HG03521 (cell line): ENCODE results near the gene SKAP1.
"Not testable (repeated sequence)": the region's sequence is repeated elsewhere in the genome, so short reads cannot be mapped to it uniquely, and the experiment has no call there.

Experiments
- ATAC-seq: cut with Tn5 transposase; IDR thresholded peaks from one replicate; pipeline ENCODE4 v1.9.1; 2021; ENCODE audit warnings: mild to moderate bottlenecking, moderate library complexity; ENCODE audit not compliant: unreplicated experiment

Gene SKAP1

DNA sequence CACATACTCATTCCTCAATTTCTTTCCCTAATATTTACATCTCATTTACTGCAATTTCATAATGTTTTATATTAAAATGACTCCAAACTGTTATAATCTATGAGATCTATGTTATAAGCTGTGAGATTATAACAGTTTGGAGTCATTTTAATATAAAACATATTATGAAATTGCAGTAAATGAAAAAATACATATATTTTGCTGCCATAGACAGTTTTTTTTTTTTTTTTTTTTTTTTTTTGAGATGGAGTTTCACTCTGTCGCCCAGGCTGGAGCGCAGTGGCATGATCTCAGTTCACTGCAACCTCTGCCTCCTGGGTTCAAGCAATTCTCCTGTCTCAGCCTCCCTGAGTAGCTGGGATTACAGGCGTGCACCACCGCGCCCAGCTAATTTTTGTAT lies 180.0 kb downstream of the SKAP1 start:
- ATAC-seq, result not testable (repeated sequence)

DNA sequence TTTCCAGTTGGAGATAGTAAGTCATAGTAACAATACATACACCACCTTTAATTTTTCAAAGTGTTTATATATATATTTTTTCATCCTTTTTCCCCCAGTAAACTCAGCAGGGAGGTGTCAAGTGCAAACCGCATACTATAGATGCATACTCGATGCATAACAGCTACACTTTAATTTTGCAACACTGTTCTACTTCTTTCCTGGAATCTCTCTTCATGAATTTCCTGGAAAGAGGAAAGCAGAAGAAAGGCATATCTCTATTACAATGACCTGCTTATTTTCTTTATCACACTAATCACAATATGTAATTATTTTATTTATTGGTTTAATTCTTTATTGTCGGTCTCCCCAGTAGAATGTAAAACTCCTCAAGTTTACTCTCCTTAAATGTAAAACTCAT lies 182.4 kb downstream of the SKAP1 start:
- ATAC-seq, result no peak

DNA sequence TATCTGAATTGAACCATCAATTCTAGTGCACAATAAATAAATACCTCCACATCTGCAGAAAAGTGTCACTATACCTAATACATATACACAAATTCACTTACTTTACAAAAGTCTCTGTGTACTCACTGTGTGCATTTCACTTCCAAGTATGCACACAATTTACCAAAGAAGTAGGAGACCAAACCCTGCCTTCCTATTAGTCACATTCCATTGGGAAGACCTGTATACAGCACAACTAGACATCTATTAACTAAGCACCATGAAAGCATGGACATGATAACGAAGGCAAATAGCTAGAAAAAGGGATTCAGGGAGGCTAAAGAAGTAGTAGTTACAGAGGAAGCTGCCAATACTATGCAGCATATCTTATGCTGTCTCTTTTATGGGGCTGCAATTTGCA lies 183.0 kb downstream of the SKAP1 start:
- no peak for ATAC-seq

DNA sequence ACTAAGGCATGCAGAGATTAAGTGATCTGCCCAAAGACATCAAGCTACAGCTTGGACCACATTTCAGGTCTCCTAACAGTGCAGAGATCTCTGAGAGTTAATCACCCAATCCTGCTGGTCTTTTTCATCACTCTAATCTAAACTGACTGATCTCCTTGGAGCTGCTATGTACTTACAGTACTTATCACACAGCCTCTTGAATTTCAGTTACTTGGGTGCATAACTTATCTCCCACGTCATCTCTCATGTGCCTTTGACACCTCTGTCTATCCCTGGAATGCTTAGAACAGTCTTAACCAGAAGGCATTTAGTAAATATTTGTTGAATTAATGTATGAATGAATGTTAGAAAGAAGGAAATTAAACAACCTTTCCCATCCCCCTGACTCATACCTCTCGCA lies 183.4 kb downstream of the SKAP1 start:
- ATAC-seq, result no peak

DNA sequence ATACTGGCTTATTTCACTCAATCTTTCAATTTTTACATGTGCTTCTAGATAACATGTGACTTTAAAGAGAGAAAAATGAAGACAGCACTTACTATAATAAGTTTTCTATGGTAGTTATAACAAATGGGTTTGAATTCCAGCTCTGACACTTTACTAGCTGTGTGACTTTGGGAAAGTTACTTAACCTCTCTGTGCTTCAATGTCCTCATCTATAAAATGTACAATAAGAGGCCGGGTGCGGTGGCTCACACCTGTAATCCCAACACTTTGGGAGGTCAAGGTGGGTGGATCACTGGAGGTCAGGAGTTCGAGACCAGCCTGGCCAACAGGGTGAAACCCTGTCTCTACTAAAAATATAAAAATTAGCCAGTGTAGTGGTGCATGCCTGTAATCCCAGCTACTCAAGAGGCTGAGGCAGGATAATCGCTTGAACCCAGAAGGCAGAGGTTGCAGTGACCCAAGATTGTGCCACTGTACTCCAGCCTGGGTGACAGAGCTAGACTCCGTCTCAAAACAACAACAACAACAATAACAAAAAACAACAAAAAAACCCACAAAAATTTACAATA lies 184.5 kb downstream of the SKAP1 start:
- ATAC-seq, result not testable (repeated sequence)

DNA sequence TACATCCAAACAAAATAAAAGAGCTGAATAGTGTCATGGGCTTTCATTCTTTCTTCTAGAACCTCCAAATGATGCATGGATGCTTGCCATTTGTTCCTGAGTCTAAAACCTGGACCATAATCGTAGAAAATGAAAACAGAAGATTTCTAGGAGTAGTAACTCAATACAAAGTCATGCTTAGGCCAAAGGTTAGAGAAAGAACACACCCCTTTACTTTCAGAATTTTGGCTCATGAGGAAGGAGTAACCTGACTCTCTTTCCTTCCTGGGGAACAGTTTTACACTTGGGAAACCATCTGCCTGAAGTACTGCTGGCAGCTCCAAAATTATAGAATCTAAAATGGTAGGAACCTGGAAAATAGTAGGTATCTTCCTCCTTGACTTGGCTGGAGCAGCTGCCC lies 185.2 kb downstream of the SKAP1 start:
- ATAC-seq, result no peak

DNA sequence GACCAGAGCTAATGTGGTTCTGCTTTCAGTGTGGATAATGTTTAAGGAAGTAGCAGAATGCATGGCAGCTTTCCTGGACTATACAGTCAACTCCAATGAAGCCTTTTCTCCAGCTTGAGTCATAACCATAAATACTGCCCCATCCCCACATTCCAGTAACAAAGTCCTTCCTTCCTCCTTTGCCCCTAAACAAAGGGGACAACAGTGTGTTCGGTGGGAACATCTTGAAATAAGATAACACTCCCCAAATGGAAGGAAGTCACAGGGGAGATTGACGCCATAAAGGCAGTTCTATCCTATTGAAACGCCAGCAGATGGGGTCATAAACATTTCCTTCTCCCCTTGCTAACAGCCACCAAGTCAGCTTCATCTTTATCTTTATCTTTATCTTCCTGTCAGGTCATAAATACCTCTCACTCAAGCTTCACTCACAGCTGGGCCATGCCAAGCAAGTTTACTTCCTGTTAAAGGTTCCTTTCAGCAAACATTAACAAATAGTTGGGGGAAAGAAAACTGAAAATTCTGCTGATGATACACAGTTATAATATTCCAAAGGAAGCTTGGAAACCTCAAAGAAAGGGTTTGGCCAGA lies 185.8 kb downstream of the SKAP1 start:
- ATAC-seq, result no peak

DNA sequence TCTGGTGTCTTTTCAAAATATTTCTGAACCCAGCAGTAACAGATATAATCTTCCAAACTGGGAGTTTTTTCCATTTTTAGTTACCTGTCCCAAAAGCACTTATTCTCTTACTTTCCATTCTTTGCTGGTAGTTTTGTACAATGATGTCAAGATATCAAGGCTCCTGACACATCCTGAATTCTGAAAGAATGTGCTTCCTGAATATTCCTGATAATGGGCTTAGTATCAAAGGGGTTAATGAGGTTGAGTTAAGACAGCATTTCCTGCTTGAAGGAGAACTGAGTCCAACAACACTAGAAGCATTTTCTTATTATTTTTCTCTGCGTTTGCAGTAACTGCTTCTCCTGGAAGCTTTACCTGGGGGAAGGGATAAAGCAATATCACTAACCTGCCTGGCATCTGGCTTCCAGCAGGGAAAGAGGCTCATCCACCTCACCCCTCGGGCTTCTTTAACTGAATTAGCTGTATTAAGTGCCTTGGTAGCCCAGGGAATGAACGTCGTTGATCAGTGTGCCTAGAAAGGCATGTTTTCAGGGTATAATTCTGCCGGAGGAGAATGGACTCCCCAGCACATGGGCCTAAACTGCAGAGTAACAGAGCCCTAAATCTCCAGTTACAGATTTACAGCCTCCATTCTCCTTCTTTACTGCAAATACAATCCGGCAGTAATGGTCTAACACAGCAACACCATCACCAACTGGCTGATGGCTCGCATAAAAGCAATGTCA lies 188.1 kb downstream of the SKAP1 start:
- ATAC-seq, result no peak

DNA sequence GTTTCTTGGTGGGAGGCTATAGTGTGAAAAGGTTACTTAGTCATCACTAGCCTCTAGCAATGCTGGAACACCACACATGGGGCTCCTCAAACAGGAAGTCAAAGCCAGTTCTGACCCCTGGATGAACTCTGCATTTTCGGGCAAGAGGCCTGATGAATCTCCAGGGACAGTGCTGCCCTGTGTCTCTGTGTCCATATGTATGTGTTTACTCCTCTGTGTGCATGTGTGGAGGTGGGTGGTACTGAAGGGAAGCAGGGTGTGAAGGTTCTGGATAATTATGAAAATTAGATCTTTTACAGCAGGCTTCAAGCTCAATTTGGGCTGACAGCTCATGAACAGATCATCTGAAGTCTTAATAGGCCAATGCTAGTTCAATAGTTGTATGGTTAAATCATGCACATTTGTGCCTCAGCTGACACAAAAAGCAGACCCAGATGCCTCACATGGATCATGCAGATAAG lies 188.9 kb downstream of the SKAP1 start:
- peak; percentile 79 for ATAC-seq

DNA sequence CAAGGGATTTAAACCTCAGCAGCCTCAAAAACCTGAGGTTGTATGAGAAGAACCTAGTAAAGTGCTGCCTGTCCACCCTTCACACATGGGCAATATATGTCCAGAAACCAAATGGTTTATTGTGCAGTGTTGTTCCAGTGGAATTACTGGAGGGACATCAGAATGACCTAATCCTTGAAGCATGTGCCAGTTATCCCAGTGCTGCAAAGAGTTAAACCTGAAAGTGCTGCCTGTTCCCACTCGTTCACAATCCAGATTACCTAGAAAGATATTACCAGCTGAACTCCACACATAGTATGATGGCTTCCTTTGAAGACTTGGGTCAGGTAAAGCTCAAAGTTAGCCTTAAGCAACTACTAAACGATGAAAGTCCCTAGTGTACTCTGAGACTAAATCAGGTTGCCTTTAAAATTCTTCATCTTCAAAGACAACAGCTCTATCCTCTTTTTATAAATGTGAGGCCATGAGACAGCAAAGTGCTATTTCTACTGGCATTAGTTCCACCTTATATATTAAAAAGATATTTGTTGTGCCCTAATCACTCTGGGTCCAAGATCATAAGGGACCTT lies 189.4 kb downstream of the SKAP1 start:
- ATAC-seq, result no peak

DNA sequence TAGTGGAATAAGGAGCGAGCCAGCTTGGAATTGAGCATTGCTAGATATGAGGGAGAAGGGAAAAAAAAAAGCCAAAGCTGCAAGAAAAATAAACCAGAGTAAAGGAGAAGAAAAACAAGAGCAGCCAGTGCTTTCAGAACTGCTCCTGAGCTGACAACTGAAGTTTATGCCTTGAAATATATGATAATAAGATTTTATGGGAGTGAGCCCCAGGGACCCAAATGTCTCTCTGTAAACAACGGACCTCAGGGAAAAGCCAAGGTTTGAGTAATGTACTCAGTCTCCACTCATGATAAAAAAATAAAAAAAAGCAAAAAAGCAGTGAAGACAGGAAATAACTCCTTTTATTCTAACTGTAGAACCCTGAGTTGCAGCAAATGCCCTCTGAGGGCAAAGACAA lies 189.9 kb downstream of the SKAP1 start:
- no peak for ATAC-seq

DNA sequence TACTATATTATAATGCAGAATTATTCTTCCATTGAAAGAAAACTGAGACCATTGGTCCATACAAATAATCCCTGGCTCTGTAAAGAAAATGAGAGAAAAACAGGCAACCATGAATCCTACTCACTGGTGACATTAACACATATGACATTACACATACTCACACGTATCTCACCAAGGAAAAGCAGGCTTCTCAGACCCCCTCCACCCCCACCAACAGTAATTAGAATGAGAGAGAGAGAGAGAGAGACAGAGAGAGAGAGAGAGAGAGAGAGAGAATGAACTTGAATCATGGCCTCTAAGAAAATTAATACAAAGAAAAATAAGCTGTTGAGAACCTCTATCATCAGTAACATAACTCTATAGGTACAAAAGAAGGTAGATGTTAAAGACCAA lies 190.4 kb downstream of the SKAP1 start:
- no peak for ATAC-seq

DNA sequence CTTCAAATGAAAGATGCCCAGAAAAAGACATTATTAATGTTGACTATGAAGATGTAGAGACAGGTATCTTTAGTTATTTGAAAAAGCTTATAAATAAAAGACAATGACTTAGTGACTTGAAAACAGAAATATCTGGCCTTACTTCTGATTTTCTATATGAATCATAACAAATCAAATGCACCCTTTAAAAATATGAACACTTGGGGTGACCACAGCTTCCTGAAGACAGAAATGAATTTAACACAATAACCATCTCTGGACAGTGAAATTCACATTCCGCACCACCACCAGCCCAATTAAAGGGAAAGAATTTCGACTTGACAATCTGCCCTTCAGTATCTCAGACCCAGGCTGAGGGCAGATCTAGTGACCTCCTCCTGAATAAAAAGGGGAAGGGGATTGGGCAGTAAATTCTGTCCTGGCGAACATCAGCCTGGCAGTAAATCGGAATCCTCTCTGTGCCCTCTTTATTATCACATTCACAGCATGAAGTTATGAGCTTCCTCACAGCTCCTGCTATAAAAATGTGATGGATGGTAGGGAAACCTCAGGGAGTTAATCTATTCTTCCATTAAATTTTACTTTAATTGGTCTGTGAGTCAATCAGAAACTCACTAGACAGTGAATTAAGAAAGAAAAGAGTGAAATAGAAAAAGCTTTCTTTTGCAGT lies 190.9 kb downstream of the SKAP1 start:
- no peak for ATAC-seq

DNA sequence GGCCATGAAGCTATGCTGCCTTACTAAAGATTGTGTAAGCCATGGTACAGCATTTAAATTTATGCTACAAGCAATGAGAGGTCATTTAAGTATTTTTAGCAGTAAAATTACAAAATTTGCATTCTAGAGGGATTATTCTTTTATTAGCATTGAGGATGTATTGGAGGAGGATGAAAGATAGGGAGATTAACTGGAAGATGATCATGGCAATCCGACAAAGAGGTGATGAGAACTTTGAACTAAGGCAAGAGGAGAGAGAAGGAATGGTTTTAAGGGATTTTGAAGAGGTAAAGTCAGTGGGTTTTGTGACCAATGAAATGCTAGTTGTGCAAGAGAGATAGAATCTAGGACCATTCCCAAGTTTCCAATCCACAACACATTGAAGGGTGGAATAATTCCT lies 192.6 kb downstream of the SKAP1 start:
- no peak for ATAC-seq

DNA sequence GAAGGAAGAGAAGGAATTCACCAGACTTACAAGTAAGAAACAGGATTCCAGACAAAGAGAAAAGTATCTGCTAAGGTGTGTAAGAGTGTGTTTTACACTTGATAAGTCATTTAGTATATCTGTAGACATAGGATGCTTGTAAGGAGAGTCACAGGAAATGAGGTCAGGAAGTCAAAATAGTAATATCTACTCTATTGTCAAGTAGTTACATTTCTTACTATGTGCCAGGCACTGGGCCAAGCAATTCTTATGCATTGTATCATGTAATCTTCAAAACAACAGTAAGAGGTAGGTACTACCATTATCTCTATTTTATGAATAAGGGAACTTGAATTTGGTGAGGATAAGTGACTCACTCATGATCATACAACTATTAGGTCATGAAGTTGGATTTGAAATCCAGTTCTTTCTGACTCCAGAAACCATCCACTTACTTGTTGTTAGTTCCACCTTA lies 193.3 kb downstream of the SKAP1 start:
- ATAC-seq, result no peak

DNA sequence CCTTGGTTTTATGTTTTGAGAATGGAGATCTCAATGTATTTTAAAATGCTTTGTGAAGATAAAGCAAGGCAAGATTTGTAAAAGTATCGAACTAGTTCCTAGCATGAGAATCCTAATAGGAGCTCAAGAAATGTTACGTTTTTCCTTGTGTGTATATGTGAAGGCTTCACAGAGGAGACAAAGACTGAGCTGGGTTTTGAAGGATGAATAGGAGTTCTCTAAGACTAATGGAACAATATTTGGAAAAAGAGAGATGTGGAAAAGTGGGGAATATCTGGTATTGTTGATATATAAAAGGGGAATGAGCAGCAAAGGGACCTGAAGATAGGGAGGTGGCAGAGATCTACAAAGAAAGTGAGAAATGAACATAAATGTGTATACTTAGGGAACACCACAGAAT lies 195.1 kb downstream of the SKAP1 start:
- no peak for ATAC-seq

DNA sequence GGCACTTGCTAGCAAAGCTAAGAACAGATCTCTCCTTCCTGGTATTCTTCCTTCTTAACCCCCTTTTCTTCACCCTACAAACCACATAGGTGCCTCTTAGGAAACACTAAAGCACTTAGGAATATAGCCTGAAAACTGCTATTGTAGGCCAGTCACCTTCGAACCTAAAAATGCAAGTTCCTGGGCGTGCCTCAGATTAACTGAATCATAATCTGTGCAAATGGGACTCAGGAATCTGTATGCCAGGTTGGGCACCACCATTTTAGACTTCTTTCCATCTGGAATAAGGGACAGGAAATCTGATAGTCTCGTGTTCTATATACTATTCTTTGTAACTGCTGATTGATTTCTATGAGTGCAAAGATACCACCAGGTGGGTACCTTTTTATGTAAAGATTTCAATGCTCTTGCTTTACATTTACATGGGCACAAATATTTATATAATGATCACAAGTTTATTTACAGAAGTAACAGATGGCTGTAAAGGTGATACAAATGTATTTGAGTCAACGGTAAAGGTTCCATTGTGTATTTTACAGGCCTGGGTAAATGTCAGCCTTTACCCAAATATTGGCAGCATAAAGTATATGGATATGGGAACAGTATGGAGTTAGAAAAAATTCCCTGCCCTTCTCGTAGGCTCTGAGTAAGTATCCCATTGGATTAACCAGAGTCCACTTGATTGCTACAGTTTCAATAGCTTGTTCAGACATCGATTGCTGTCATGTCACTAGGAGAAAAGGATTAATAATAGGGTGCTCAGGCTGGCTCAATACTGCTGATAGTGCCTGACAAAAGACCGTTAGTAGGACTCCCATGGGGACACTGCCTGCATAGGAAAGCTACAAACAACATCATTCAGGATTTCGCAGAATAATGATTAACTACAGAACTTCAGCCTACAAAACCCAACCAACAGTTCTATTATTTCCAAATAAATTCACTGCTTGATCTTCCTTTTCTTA lies 197.7 kb downstream of the SKAP1 start:
- no peak for ATAC-seq

DNA sequence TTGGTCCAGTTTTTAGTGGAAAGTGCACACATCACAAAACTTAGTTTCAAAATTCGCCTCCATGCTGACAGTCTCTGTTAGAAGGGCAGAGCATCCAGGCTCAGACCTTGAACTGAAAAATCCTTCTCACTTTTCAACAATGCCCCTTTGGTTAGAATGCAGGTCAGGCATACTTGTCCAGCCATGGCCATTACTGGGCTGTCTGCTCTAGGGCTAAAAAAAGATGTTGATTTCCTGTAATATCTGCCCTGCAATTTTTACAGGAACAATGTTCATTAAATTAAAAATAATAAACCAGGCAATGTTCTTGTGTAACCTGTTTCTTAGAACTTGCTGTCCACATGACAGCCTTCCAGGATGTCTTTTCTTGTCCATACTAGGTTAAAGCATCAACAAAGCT lies 200.1 kb downstream of the SKAP1 start:
- ATAC-seq, result no peak

DNA sequence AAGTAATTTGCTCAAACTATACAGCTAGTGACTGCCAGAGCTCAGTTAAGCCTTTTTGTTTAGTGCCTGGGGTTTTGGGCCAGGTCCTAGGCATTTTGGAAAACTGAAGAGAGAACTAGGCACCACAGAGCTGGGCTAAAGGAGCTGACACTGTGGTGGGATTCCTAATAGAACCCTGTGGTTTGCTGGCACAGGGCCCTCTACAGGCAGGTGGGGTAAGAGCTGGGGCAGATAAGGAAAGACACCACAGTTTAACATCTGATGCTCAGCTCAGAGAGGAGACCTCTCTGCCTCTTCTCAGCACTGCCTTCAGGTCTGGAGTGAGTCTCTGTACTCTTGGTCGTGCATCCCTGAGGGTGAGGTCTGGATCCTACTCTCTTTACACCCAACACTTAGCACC lies 201.3 kb downstream of the SKAP1 start:
- no peak for ATAC-seq
